Spleen (tissue), 7 donors: Measurements from ENCODE around the gene GALNTL6.

Experiments
- CTCF ChIP-seq, 11 experiments: fragments of 200-600 bp in 7 of 11; fragments of 450-650 bp in 4 of 11; sonication (generic) in 4 of 11; IDR thresholded peaks in 8 of 11; conservative IDR thresholded peaks in 3 of 11; 1 replicate in 7 of 11; 2 replicates in 4 of 11; pipeline versions ENCODE4 v1.4.0 to v1.8.0; 2016 to 2021; ENCODE audit warnings: antibody characterized with exemption in 11 of 11, inconsistent platforms in 4 of 11, mild to moderate bottlenecking in 1 of 11
- POLR2A ChIP-seq, 3 donors: fragments of 450-650 bp; IDR thresholded peaks; one replicate each; pipeline ENCODE4 v1.5.1; 2017; ENCODE audit warnings: antibody characterized with exemption in 3 of 3, mild to moderate bottlenecking in 1 of 3
- donor health status: DM: no; HTN: no; CAD: no; lungs with moderate emphysema.
- donor health status: DM: no; HTN: no; CAD: no.
- donor health status: DM: no; HTN: no; CAD: no.

DNA sequence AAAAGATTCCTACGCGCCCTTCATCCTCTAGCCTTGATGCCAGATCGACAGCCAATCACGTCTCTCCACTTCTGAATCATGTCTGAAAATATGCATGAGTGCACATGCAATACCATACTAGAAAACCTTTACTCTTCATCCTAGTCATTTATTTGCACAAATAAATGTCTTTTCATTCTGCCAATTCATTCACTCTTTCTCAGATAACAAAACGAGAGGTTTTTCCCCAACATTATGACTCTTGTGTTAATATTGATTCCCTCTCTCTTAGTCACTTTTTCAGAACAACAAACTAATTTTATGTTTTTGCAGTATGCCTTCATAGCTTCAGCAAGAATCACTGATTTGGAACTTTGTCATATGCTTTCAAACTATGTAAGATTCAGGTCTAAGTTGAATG, 806.0 kb downstream of the GALNTL6 start:
- TF ChIP-seq CTCF (IDR thresholded peaks at IDR 0.05 in 8 of 11, conservative IDR thresholded peaks at IDR 0.05 in 3 of 11) (no peak), POLR2A (IDR thresholded peaks at IDR 0.05) (no peak)
